ENCODE data around the gene ANKRD42.

ANKRD42 gene

GRCh38 chr11:83282084-83282716, 88.7 kb downstream of the ANKRD42 start:
- Histone ChIP-seq H3K9ac (ENCODE audit: low read depth, low read length, poor library complexity, severe bottlenecking) (no peak overlapping the region), H3K79me2 (ENCODE audit: insufficient read depth, low read length) (peaks cover 20% of the 10 kb centered on the region), H3K4me1 (ENCODE audit: insufficient read depth, low read length, poor library complexity, severe bottlenecking) (peaks cover 26% of the 10 kb centered on the region), H2AFZ (ENCODE audit: low read length) (no peak overlapping the region), H3F3A (ENCODE audit: low read depth) (no peaks in the 10 kb centered on the region), H3K4me3 (ENCODE audit: low read length, poor library complexity, severe bottlenecking) (peak overlapping the region; percentile 36), H4K20me1 (ENCODE audit: insufficient read depth, low read length, poor library complexity, severe bottlenecking) (no peaks in the 10 kb centered on the region), H3K4me2 (ENCODE audit: low read depth, low read length, poor library complexity, severe bottlenecking) (peak overlapping the region; percentile 83), H3K36me3 (ENCODE audit: insufficient read depth, low read length) (no peaks in the 10 kb centered on the region), H3K9me2 (replicated peaks; ENCODE audit: low read depth, low read length) (no peaks in the 10 kb centered on the region), H3K27me3 (ENCODE audit: insufficient read depth, low read length, poor library complexity, severe bottlenecking) (no peaks in the 10 kb centered on the region), H3K9me3 (ENCODE audit: insufficient read depth, low read depth, low read length) (no peaks in the 10 kb centered on the region)
- TF ChIP-seq CTCF (conservative IDR thresholded peaks at IDR 0.05; ENCODE audit: low read length) (no peak), EZH2phosphoT487 (IDR thresholded peaks at IDR 0.05; ENCODE audit: borderline replicate concordance) (no peak)

DNA sequence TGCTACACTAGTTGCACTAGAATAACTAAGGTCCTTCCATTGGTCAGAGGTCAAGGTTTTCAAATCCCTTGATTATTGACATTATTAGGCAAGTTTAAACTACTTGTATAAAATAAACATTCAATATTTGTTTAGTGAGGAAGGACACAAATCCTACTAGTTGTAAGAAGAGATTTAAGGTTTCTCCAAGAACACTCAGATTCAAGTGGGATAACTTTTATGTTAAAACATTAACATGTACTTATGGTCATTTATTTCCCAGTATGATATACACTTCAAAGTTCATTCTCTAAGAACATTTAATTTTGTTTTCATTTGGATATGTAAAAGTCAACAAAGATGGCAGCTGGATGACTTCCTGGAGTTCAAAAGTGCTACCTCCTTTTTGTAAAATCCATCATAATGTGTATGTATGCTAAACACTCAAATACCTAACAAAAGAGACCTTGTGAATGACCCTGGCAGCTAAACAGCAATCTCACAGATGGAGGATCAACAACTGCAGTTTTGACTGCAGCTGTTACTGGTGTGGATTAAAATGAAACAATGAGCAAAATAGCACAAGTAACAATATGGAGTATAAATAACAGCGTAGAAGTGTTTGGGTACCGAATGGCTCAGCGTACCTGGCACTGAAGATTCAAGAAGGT, 91.1 kb downstream of the ANKRD42 start:
- H3K9me3 ChIP-seq (ENCODE audit: insufficient read depth, low read depth, low read length): no peaks in the 10 kb centered on the region
- peaks cover 20% of the 10 kb centered on the region for H3K79me2 ChIP-seq (ENCODE audit: insufficient read depth, low read length)
- peak overlapping the region; percentile 83 for H3K4me2 ChIP-seq (ENCODE audit: low read depth, low read length, poor library complexity, severe bottlenecking)
- no peaks in the 10 kb centered on the region for H3F3A ChIP-seq (ENCODE audit: low read depth)
- H3K4me3 ChIP-seq (ENCODE audit: low read length, poor library complexity, severe bottlenecking): peak overlapping the region; percentile 99
- TF ChIP-seq EZH2phosphoT487 (IDR thresholded peaks at IDR 0.05; ENCODE audit: borderline replicate concordance) (no peak), CTCF (conservative IDR thresholded peaks at IDR 0.05; ENCODE audit: low read length) (no peak)
- peak overlapping the region; percentile 91 for H3K9ac ChIP-seq (ENCODE audit: low read depth, low read length, poor library complexity, severe bottlenecking)
- H4K20me1 ChIP-seq (ENCODE audit: insufficient read depth, low read length, poor library complexity, severe bottlenecking): no peaks in the 10 kb centered on the region
- H3K4me1 ChIP-seq (ENCODE audit: insufficient read depth, low read length, poor library complexity, severe bottlenecking): peaks cover 26% of the 10 kb centered on the region
- no peaks in the 10 kb centered on the region for H3K9me2 ChIP-seq (replicated peaks; ENCODE audit: low read depth, low read length)
- H2AFZ ChIP-seq (ENCODE audit: low read length): no peak overlapping the region
- H3K27me3 ChIP-seq (ENCODE audit: insufficient read depth, low read length, poor library complexity, severe bottlenecking): no peaks in the 10 kb centered on the region
- no peaks in the 10 kb centered on the region for H3K36me3 ChIP-seq (ENCODE audit: insufficient read depth, low read length)

- Histone ChIP-seq H3K79me2 (ENCODE audit: insufficient read depth, low read length) (peaks cover 20% of the 10 kb centered on the region), H4K20me1 (ENCODE audit: insufficient read depth, low read length, poor library complexity, severe bottlenecking) (no peaks in the 10 kb centered on the region), H3K4me2 (ENCODE audit: low read depth, low read length, poor library complexity, severe bottlenecking) (peak overlapping the region; percentile 83), H3F3A (ENCODE audit: low read depth) (no peaks in the 10 kb centered on the region), H3K4me3 (ENCODE audit: low read length, poor library complexity, severe bottlenecking) (peak overlapping the region; percentile 99), H2AFZ (ENCODE audit: low read length) (peak overlapping the region; percentile 98), H3K4me1 (ENCODE audit: insufficient read depth, low read length, poor library complexity, severe bottlenecking) (peaks cover 26% of the 10 kb centered on the region), H3K36me3 (ENCODE audit: insufficient read depth, low read length) (no peaks in the 10 kb centered on the region), H3K9ac (ENCODE audit: low read depth, low read length, poor library complexity, severe bottlenecking) (peak overlapping the region; percentile 91), H3K9me2 (replicated peaks; ENCODE audit: low read depth, low read length) (no peaks in the 10 kb centered on the region), H3K27me3 (ENCODE audit: insufficient read depth, low read length, poor library complexity, severe bottlenecking) (no peaks in the 10 kb centered on the region), H3K9me3 (ENCODE audit: insufficient read depth, low read depth, low read length) (no peaks in the 10 kb centered on the region)
- no peak for TF ChIP-seq CTCF (conservative IDR thresholded peaks at IDR 0.05; ENCODE audit: low read length)
- TF ChIP-seq EZH2phosphoT487 (IDR thresholded peaks at IDR 0.05; ENCODE audit: borderline replicate concordance): no peak
Observed at GRCh38 chr11:83285151-83285770, 91.7 kb downstream of the ANKRD42 start.
